Measurements from ENCODE around the gene FTO. TPM values are rescaled to one million over a fixed set of nuclear protein-coding genes. Genes with fewer than 3 reads are reported as not detected.

Gene FTO
- total RNA-seq, 1 donor from 2014 or later: 67.2 TPM

- no peak for DNase-seq (ENCODE audit: low spot score)
Observed at GRCh38 chr16:54071514-54071913, 367.6 kb downstream of the FTO start.

GRCh38 chr16:54072237-54072636 is 368.3 kb downstream of the FTO start:
- DNase-seq (ENCODE audit: low spot score): no peak

GRCh38 chr16:54073356-54073755 is 369.4 kb downstream of the FTO start:
- DNase-seq (ENCODE audit: low spot score): no peak

- DNase-seq (ENCODE audit: low spot score): no peak
Observed at GRCh38 chr16:54075446-54075845, 371.5 kb downstream of the FTO start.

GRCh38 chr16:54076006-54076504 is 372.1 kb downstream of the FTO start:
- no peak for DNase-seq (ENCODE audit: low spot score)

GRCh38 chr16:54077050-54077821 is 373.3 kb downstream of the FTO start:
- no peak for DNase-seq (ENCODE audit: low spot score)

- DNase-seq (ENCODE audit: low spot score): no peak
Observed at GRCh38 chr16:54080524-54081008, 376.6 kb downstream of the FTO start.

- DNase-seq (ENCODE audit: low spot score): no peak
Observed at GRCh38 chr16:54086791-54087190, 382.8 kb downstream of the FTO start.

- no peak for DNase-seq (ENCODE audit: low spot score)
Observed at GRCh38 chr16:54090602-54091001, 386.6 kb downstream of the FTO start.

- no peak for DNase-seq (ENCODE audit: low spot score)
Observed at GRCh38 chr16:54093281-54093680, 389.3 kb downstream of the FTO start.

- DNase-seq (ENCODE audit: low spot score): no peak
Observed at GRCh38 chr16:54094641-54095040, 390.7 kb downstream of the FTO start.

GRCh38 chr16:54096607-54097006 is 392.7 kb downstream of the FTO start:
- no peak for DNase-seq (ENCODE audit: low spot score)

GRCh38 chr16:54097774-54098173 is 393.8 kb downstream of the FTO start:
- no peak for DNase-seq (ENCODE audit: low spot score)

- DNase-seq (ENCODE audit: low spot score): no peak
Observed at GRCh38 chr16:54098247-54098646, 394.3 kb downstream of the FTO start.

- no peak for DNase-seq (ENCODE audit: low spot score)
Observed at GRCh38 chr16:54099627-54100026, 395.7 kb downstream of the FTO start.

- no peak for DNase-seq (ENCODE audit: low spot score)
Observed at GRCh38 chr16:54102888-54103866, 399.2 kb downstream of the FTO start.

GRCh38 chr16:54106057-54106456 is 402.1 kb downstream of the FTO start:
- DNase-seq (ENCODE audit: low spot score): no peak

GRCh38 chr16:54107583-54108202 is 403.7 kb downstream of the FTO start:
- DNase-seq (ENCODE audit: low spot score): no peak

GRCh38 chr16:54110016-54110981 is 406.3 kb downstream of the FTO start:
- DNase-seq (ENCODE audit: low spot score): no peak

- DNase-seq (ENCODE audit: low spot score): no peak
Observed at GRCh38 chr16:54112451-54113206, 408.7 kb downstream of the FTO start.
